Ovary (tissue), 3 donors: ENCODE data around the gene MEF2D.

ENCODE experiments used
- CTCF ChIP-seq, 3 donors: fragments of 450-650 bp in 2 of 3; fragments of 200-600 bp in 1 of 3; IDR thresholded peaks; one replicate each; pipeline versions ENCODE4 v1.5.1 to v1.8.0; 2016 to 2022; ENCODE audit warnings: antibody characterized with exemption in 3 of 3, mild to moderate bottlenecking in 1 of 3
- EP300 ChIP-seq: sonication (generic); formaldehyde crosslinking; IDR thresholded peaks from one replicate; pipeline ENCODE4 v1.6.1; 2017; ENCODE audit warnings: antibody characterized with exemption
- POLR2A ChIP-seq: fragments of 450-650 bp; IDR thresholded peaks from one replicate; pipeline ENCODE4 v1.6.1; 2017; ENCODE audit warnings: antibody characterized with exemption, mild to moderate bottlenecking, moderate library complexity
- donor health status: DM: no; HTN: no; CAD: no.

- no peak for TF ChIP-seq POLR2A
- TF ChIP-seq CTCF (IDR thresholded peaks at IDR 0.05) = no peak
- no peak for TF ChIP-seq EP300
Measured at GRCh38 chr1:156424806-156425432, 75.7 kb downstream of the MEF2D start.
